Measurements from ENCODE around the gene PDE3A.

The PDE3A gene

GRCh38 chr12:20426191-20426590 is 57.9 kb downstream of the PDE3A start:
- H3K4me3 ChIP-seq (ENCODE audit: control insufficient read depth, low read depth, low read length) = no peak overlapping the region
- TF ChIP-seq CTCF (IDR thresholded peaks at IDR 0.05; ENCODE audit: control insufficient read depth, insufficient read depth, low read depth, low read length, missing control alignments) = no peak

GRCh38 chr12:20426957-20427356 is 58.6 kb downstream of the PDE3A start:
- TF ChIP-seq CTCF (IDR thresholded peaks at IDR 0.05; ENCODE audit: control insufficient read depth, insufficient read depth, low read depth, low read length, missing control alignments) = no peak
- DNase-seq (ENCODE audit: low read depth) = no peak
- no peak overlapping the region for H3K4me3 ChIP-seq (ENCODE audit: control insufficient read depth, low read depth, low read length)

More at GRCh38 chr12:20426191-20426590, 57.9 kb downstream of the PDE3A start:
- DNase-seq (ENCODE audit: low read depth) = no peak

GRCh38 chr12:20429852-20430251 is 61.5 kb downstream of the PDE3A start:
- no peak for DNase-seq (ENCODE audit: low read depth)
- TF ChIP-seq CTCF (IDR thresholded peaks at IDR 0.05; ENCODE audit: control insufficient read depth, insufficient read depth, low read depth, low read length, missing control alignments) = no peak
- no peak overlapping the region for H3K4me3 ChIP-seq (ENCODE audit: control insufficient read depth, low read depth, low read length)

- H3K4me3 ChIP-seq (ENCODE audit: control insufficient read depth, low read depth, low read length) = no peak overlapping the region
- DNase-seq (ENCODE audit: low read depth) = no peak
- TF ChIP-seq CTCF (IDR thresholded peaks at IDR 0.05; ENCODE audit: control insufficient read depth, insufficient read depth, low read depth, low read length, missing control alignments) = no peak
These were observed 64.0 kb downstream of the PDE3A start for GRCh38 chr12:20432290-20432689.

GRCh38 chr12:20434996-20435395 is 66.7 kb downstream of the PDE3A start:
- no peak for DNase-seq (ENCODE audit: low read depth)
- H3K4me3 ChIP-seq (ENCODE audit: control insufficient read depth, low read depth, low read length) = no peak overlapping the region
- TF ChIP-seq CTCF (IDR thresholded peaks at IDR 0.05; ENCODE audit: control insufficient read depth, insufficient read depth, low read depth, low read length, missing control alignments) = no peak

GRCh38 chr12:20436316-20436715 is 68.0 kb downstream of the PDE3A start:
- DNase-seq (ENCODE audit: low read depth) = no peak
- H3K4me3 ChIP-seq (ENCODE audit: control insufficient read depth, low read depth, low read length) = no peak overlapping the region
- TF ChIP-seq CTCF (IDR thresholded peaks at IDR 0.05; ENCODE audit: control insufficient read depth, insufficient read depth, low read depth, low read length, missing control alignments) = no peak

GRCh38 chr12:20438299-20438779 is 70.0 kb downstream of the PDE3A start:
- peak; percentile 50 for DNase-seq (ENCODE audit: low read depth)
- no peak overlapping the region for H3K4me3 ChIP-seq (ENCODE audit: control insufficient read depth, low read depth, low read length)
- TF ChIP-seq CTCF (IDR thresholded peaks at IDR 0.05; ENCODE audit: control insufficient read depth, insufficient read depth, low read depth, low read length, missing control alignments) = no peak
